ENCODE results near the gene TXK. TPM values are rescaled to one million over a fixed set of nuclear protein-coding genes. Genes with fewer than 3 reads are reported as not detected.

TXK gene
- total RNA-seq, 1 donor from 2014 or later: 0.50 TPM

GRCh38 chr4:48124870-48125269 is 9.2 kb downstream of the TXK start:
- Mint-ChIP-seq H3K36me3 (ENCODE audit: low read depth, unreplicated experiment) (no peaks in the 10 kb centered on the region), H3K4me3 (ENCODE audit: unreplicated experiment) (no peak overlapping the region), H3K27ac (ENCODE audit: unreplicated experiment) (no peak overlapping the region), H3K27me3 (ENCODE audit: low read depth, unreplicated experiment) (peaks cover 4% of the 10 kb centered on the region), H3K4me1 (ENCODE audit: low read depth, unreplicated experiment) (peaks cover 22% of the 10 kb centered on the region), H3K9me3 (ENCODE audit: unreplicated experiment) (peaks cover 3% of the 10 kb centered on the region)
- peaks cover 8% of the 10 kb centered on the region for H3K4me1 ChIP-seq (ENCODE audit: insufficient read depth, low read length)
- no peaks in the 10 kb centered on the region for H4K20me1 ChIP-seq (ENCODE audit: insufficient read depth, low read length)
- no peaks in the 10 kb centered on the region for H3K27me3 ChIP-seq (ENCODE audit: insufficient read depth, low read length)
- H2AFZ ChIP-seq (ENCODE audit: low read depth, low read length): no peak overlapping the region
- H3K9me3 ChIP-seq (ENCODE audit: insufficient read depth, low read depth, low read length): no peaks in the 10 kb centered on the region
- TF ChIP-seq, protein P1, sequence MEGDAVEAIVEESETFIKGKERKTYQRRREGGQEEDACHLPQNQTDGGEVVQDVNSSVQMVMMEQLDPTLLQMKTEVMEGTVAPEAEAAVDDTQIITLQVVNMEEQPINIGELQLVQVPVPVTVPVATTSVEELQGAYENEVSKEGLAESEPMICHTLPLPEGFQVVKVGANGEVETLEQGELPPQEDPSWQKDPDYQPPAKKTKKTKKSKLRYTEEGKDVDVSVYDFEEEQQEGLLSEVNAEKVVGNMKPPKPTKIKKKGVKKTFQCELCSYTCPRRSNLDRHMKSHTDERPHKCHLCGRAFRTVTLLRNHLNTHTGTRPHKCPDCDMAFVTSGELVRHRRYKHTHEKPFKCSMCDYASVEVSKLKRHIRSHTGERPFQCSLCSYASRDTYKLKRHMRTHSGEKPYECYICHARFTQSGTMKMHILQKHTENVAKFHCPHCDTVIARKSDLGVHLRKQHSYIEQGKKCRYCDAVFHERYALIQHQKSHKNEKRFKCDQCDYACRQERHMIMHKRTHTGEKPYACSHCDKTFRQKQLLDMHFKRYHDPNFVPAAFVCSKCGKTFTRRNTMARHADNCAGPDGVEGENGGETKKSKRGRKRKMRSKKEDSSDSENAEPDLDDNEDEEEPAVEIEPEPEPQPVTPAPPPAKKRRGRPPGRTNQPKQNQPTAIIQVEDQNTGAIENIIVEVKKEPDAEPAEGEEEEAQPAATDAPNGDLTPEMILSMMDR (IDR thresholded peaks at IDR 0.05; ENCODE audit: insufficient read depth, low read depth, low read length): no peak
- no peak for TF ChIP-seq EZH2 (IDR thresholded peaks at IDR 0.05; ENCODE audit: insufficient read depth, low read length)
- no peak overlapping the region for H3K4me3 ChIP-seq (ENCODE audit: insufficient read depth, low read depth, low read length)
- H3K4me2 ChIP-seq (ENCODE audit: low read length): no peak overlapping the region
- no peak overlapping the region for H3K27ac ChIP-seq (ENCODE audit: low read depth, low read length)
- H3K36me3 ChIP-seq (ENCODE audit: insufficient read depth, low read length): no peaks in the 10 kb centered on the region
- FAIRE-seq: no peak
- DNase-seq (ENCODE audit: low read depth): no peak
- H3K9ac ChIP-seq (ENCODE audit: low read length): no peak overlapping the region
- no peaks in the 10 kb centered on the region for H3K79me2 ChIP-seq (ENCODE audit: insufficient read depth, low read length)

GRCh38 chr4:48122756-48123155 is 11.3 kb downstream of the TXK start:
- H3K9me3 Mint-ChIP-seq (ENCODE audit: unreplicated experiment): peaks cover 3% of the 10 kb centered on the region
- Histone ChIP-seq H3K4me2 (ENCODE audit: low read length) (no peak overlapping the region), H3K4me1 (ENCODE audit: insufficient read depth, low read length) (peaks cover 6% of the 10 kb centered on the region), H3K4me3 (ENCODE audit: insufficient read depth, low read depth, low read length) (no peak overlapping the region), H3K27ac (ENCODE audit: low read depth, low read length) (no peak overlapping the region), H3K9ac (ENCODE audit: low read length) (no peak overlapping the region), H3K27me3 (ENCODE audit: insufficient read depth, low read length) (no peaks in the 10 kb centered on the region), H4K20me1 (ENCODE audit: insufficient read depth, low read length) (no peaks in the 10 kb centered on the region), H3K79me2 (ENCODE audit: insufficient read depth, low read length) (no peaks in the 10 kb centered on the region), H2AFZ (ENCODE audit: low read depth, low read length) (no peak overlapping the region), H3K36me3 (ENCODE audit: insufficient read depth, low read length) (no peaks in the 10 kb centered on the region), H3K9me3 (ENCODE audit: insufficient read depth, low read depth, low read length) (no peaks in the 10 kb centered on the region)
- no peak for DNase-seq (ENCODE audit: low read depth)
- no peaks in the 10 kb centered on the region for H3K36me3 Mint-ChIP-seq (ENCODE audit: low read depth, unreplicated experiment)
- peaks cover 11% of the 10 kb centered on the region for H3K27me3 Mint-ChIP-seq (ENCODE audit: low read depth, unreplicated experiment)
- no peak overlapping the region for H3K4me3 Mint-ChIP-seq (ENCODE audit: unreplicated experiment)
- no peak for TF ChIP-seq EZH2 (IDR thresholded peaks at IDR 0.05; ENCODE audit: insufficient read depth, low read length)
- TF ChIP-seq, protein P1 (IDR thresholded peaks at IDR 0.05; ENCODE audit: insufficient read depth, low read depth, low read length): no peak
- FAIRE-seq: no peak
- peaks cover 11% of the 10 kb centered on the region for H3K4me1 Mint-ChIP-seq (ENCODE audit: low read depth, unreplicated experiment)
- H3K27ac Mint-ChIP-seq (ENCODE audit: unreplicated experiment): no peak overlapping the region

DNA sequence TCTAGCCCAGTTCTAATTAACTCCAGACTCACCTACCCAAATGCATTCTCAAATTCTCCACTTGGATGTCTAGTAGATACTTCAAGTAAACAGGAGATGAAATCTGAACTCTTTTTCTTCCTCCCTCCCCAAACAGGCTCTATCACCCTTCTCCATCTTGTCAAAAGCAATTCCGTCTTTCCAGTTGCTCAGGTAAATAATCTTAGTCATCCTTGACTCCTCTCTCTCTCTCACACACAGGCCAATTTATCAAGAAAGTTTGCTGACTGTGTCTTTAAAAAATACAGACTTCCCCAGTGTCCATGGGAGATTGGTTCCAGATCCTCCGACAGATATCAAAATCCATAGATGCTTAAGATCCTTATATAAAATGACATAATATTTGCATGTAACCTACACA is 12.9 kb downstream of the TXK start:
- Mint-ChIP-seq H3K27ac (ENCODE audit: unreplicated experiment) (no peak overlapping the region), H3K4me1 (ENCODE audit: low read depth, unreplicated experiment) (no peaks in the 10 kb centered on the region), H3K36me3 (ENCODE audit: low read depth, unreplicated experiment) (no peaks in the 10 kb centered on the region), H3K4me3 (ENCODE audit: unreplicated experiment) (no peak overlapping the region), H3K27me3 (ENCODE audit: low read depth, unreplicated experiment) (peaks cover 11% of the 10 kb centered on the region), H3K9me3 (ENCODE audit: unreplicated experiment) (peaks cover 3% of the 10 kb centered on the region)
- DNase-seq (ENCODE audit: low read depth) (no peak), FAIRE-seq (no peak)
- Histone ChIP-seq H3K4me1 (ENCODE audit: insufficient read depth, low read length) (no peaks in the 10 kb centered on the region), H3K79me2 (ENCODE audit: insufficient read depth, low read length) (no peaks in the 10 kb centered on the region), H4K20me1 (ENCODE audit: insufficient read depth, low read length) (no peaks in the 10 kb centered on the region), H3K4me2 (ENCODE audit: low read length) (no peak overlapping the region), H3K27ac (ENCODE audit: low read depth, low read length) (no peak overlapping the region), H3K36me3 (ENCODE audit: insufficient read depth, low read length) (no peaks in the 10 kb centered on the region), H3K9me3 (ENCODE audit: insufficient read depth, low read depth, low read length) (no peaks in the 10 kb centered on the region), H2AFZ (ENCODE audit: low read depth, low read length) (no peak overlapping the region), H3K27me3 (ENCODE audit: insufficient read depth, low read length) (no peaks in the 10 kb centered on the region), H3K4me3 (ENCODE audit: insufficient read depth, low read depth, low read length) (no peak overlapping the region), H3K9ac (ENCODE audit: low read length) (no peak overlapping the region)
- TF ChIP-seq EZH2 (IDR thresholded peaks at IDR 0.05; ENCODE audit: insufficient read depth, low read length): no peak
- TF ChIP-seq, protein P1 (IDR thresholded peaks at IDR 0.05; ENCODE audit: insufficient read depth, low read depth, low read length): no peak

Measured in astrocyte (in vitro differentiated cells and primary cell).